IMR-90 (cell line): Measurements from ENCODE around the gene TP53I11. TPM values are rescaled to one million over a fixed set of nuclear protein-coding genes. Genes with fewer than 3 reads are reported as not detected.

Source experiments
- ATAC-seq: fragments of 200-7000 bp; cut with Tn5 transposase; 2 replicates; pipeline ENCODE4 v1.9.1; 2020; ENCODE audit warnings: low read depth, mild to moderate bottlenecking, moderate library complexity
- BruUV-seq: library from RNA; stranded (reverse); fragments of 400-500 nt; replicated peaks from 2 replicates; lab custom pipeline; 2021; lab: Mats Ljungman, UMichigan
- CTCF ChIA-PET: fragments of 300-600 bp; formaldehyde crosslinking; extraction: SDS; loops from one replicate; lab custom pipeline; 2021; ENCODE audit warnings: antibody characterized with exemption; lab: Yijun Ruan, JAX
- POLR2A ChIA-PET: fragments of 300-600 bp; sonication (Branson Sonifier 250); formaldehyde crosslinking; loops from one replicate; lab custom pipeline; 2022; ENCODE audit warnings: antibody characterized with exemption; ENCODE audit not compliant: unreplicated experiment; lab: Charles Lee
- DNase-seq: peaks from one replicate; pipeline ENCODE4 v3.0.0; 2013
- H2AFZ ChIP-seq: replicated peaks from 2 replicates; pipeline ENCODE3; 2013; ENCODE audit warnings: low read length, mild to moderate bottlenecking; ENCODE audit not compliant: poor library complexity
- H2AK5ac ChIP-seq: 2 replicates; pipeline ENCODE4 v1.6.1; 2013; ENCODE audit warnings: low read depth, low read length, inconsistent platforms
- H2AK9ac ChIP-seq: replicated peaks from 2 replicates; pipeline ENCODE3; 2013; ENCODE audit warnings: mild to moderate bottlenecking, low read depth, low read length, moderate library complexity; ENCODE audit not compliant: poor library complexity
- H2BK120ac ChIP-seq: 2 replicates; pipeline ENCODE4 v1.6.1; 2013; ENCODE audit warnings: low read depth, low read length, inconsistent platforms
- H2BK15ac ChIP-seq: 3 replicates; pipeline ENCODE4 v1.6.1; 2013; ENCODE audit warnings: low read depth, low read length, inconsistent platforms
- H2BK20ac ChIP-seq: 2 replicates; pipeline ENCODE4 v1.6.1; 2013; ENCODE audit warnings: low read depth, mild to moderate bottlenecking, inconsistent platforms, low read length, moderate library complexity
- H2BK5ac ChIP-seq: 2 replicates; pipeline ENCODE4 v1.6.1; 2013; ENCODE audit warnings: mild to moderate bottlenecking, low read depth, low read length, inconsistent platforms; ENCODE audit not compliant: poor library complexity, severe bottlenecking
- H3K14ac ChIP-seq: replicated peaks from 2 replicates; pipeline ENCODE4 v1.6.1; 2013; ENCODE audit warnings: low read depth, low read length, inconsistent platforms
- H3K18ac ChIP-seq: 2 replicates; pipeline ENCODE4 v1.6.1; 2013; ENCODE audit warnings: low read depth, low read length, control low read depth
- H3K23ac ChIP-seq: 2 replicates; pipeline ENCODE4 v1.6.1; 2013; ENCODE audit warnings: low read depth, low read length, inconsistent platforms
- H3K27ac ChIP-seq: 2 replicates; pipeline ENCODE4 v1.5.1; 2013; ENCODE audit warnings: mild to moderate bottlenecking, control low read depth, low read length; ENCODE audit not compliant: insufficient read depth
- H3K27me3 ChIP-seq: 2 replicates; pipeline ENCODE4 v1.6.1; 2013; ENCODE audit warnings: low read length; ENCODE audit not compliant: control insufficient read depth, insufficient read depth
- H3K36me3 ChIP-seq: 2 replicates; pipeline ENCODE4 v1.6.1; 2013; ENCODE audit warnings: low read length, mixed read lengths; ENCODE audit not compliant: control insufficient read depth, insufficient read depth
- H3K4ac ChIP-seq: 2 replicates; pipeline ENCODE4 v1.6.1; 2013; ENCODE audit warnings: low read depth, low read length, inconsistent platforms
- H3K4me1 ChIP-seq: 2 replicates; pipeline ENCODE4 v1.6.1; 2013; ENCODE audit warnings: low read length, mixed read lengths; ENCODE audit not compliant: control insufficient read depth, insufficient read depth
- H3K4me2 ChIP-seq: 2 replicates; pipeline ENCODE4 v1.6.1; 2013; ENCODE audit warnings: low read depth, mild to moderate bottlenecking, control low read depth, low read length, moderate library complexity
- H3K4me3 ChIP-seq: 2 replicates; pipeline ENCODE4 v1.5.1; 2013; ENCODE audit warnings: low read depth, mild to moderate bottlenecking, control low read depth, low read length, moderate library complexity; ENCODE audit not compliant: insufficient read depth
- H3K56ac ChIP-seq: 2 replicates; pipeline ENCODE4 v1.6.1; 2013; ENCODE audit warnings: low read length, inconsistent platforms; ENCODE audit not compliant: insufficient read depth; ENCODE audit errors: extremely low read depth
- H3K79me1 ChIP-seq, 2 experiments: 2 replicates each; pipeline ENCODE4 v1.6.1; 2013; ENCODE audit warnings: low read length in 2 of 2, inconsistent platforms in 1 of 2, low read depth in 1 of 2
- H3K9ac ChIP-seq: 2 replicates; pipeline ENCODE4 v1.6.1; 2013; ENCODE audit warnings: low read depth, low read length, control low read depth
- H3K9me1 ChIP-seq: 2 replicates; pipeline ENCODE4 v1.6.1; 2013; ENCODE audit warnings: low read length, inconsistent platforms; ENCODE audit not compliant: insufficient read depth
- H3K9me3 ChIP-seq: 2 replicates; pipeline ENCODE4 v1.6.1; 2013; ENCODE audit warnings: low read length; ENCODE audit not compliant: control insufficient read depth, insufficient read depth
- H4K20me1 ChIP-seq: 2 replicates; pipeline ENCODE4 v1.6.1; 2013; ENCODE audit warnings: low read length, inconsistent platforms; ENCODE audit not compliant: insufficient read depth
- H4K5ac ChIP-seq: 2 replicates; pipeline ENCODE4 v1.6.1; 2013; ENCODE audit warnings: mild to moderate bottlenecking, low read depth, low read length, control low read depth
- H4K8ac ChIP-seq, 2 experiments: 2 replicates each; pipeline ENCODE4 v1.6.1; 2013; ENCODE audit warnings: low read depth in 2 of 2, low read length in 2 of 2, control low read depth in 1 of 2, inconsistent platforms in 1 of 2
- H4K91ac ChIP-seq: 2 replicates; pipeline ENCODE4 v1.6.1; 2013; ENCODE audit warnings: low read depth, low read length, inconsistent platforms; ENCODE audit not compliant: insufficient read depth
- BHLHE40 ChIP-seq: fragments of 150-350 bp; IDR thresholded peaks from 2 replicates; pipeline ENCODE4 v1.6.1; 2016; ENCODE audit warnings: mild to moderate bottlenecking, low read depth, low read length
- ELK1 ChIP-seq: fragments of 150-350 bp; IDR thresholded peaks from 2 replicates; pipeline ENCODE4 v1.6.1; 2016; ENCODE audit warnings: low read depth, mild to moderate bottlenecking, low read length, moderate library complexity, borderline replicate concordance
- MAFK ChIP-seq: IDR thresholded peaks from 2 replicates; pipeline ENCODE4 v1.6.1; 2012; ENCODE audit warnings: low read depth, low read length, improper control_type of control experiment
- NFE2L2 ChIP-seq: fragments of 150-350 bp; IDR thresholded peaks from 2 replicates; pipeline ENCODE4 v1.6.1; 2016; ENCODE audit warnings: low read depth, mild to moderate bottlenecking, low read length
- POLR2A ChIP-seq: IDR thresholded peaks from 2 replicates; pipeline ENCODE4 v1.6.1; 2012; ENCODE audit warnings: mild to moderate bottlenecking, low read depth, low read length
- RCOR1 ChIP-seq: IDR thresholded peaks from 2 replicates; pipeline ENCODE4 v1.6.1; 2012; ENCODE audit warnings: mild to moderate bottlenecking, low read length, improper control_type of control experiment; ENCODE audit not compliant: insufficient replicate concordance
- RFX5 ChIP-seq: IDR thresholded peaks from 2 replicates; pipeline ENCODE4 v1.8.0; 2012; ENCODE audit warnings: low read depth, mild to moderate bottlenecking, low read length, moderate library complexity
- WGBS, 2 experiments: methylation state at CpG; one replicate each; pipeline versions ENCODE4 v1.1.5 to v1.1.7; 2013; ENCODE audit warnings: missing lambda C conversion rate in 2 of 2; ENCODE audit not compliant: insufficient read length in 1 of 2; ENCODE audit errors: extremely low coverage in 2 of 2; 5-methylcytosine and 5-hydroxymethylcytosine counted together
- dilution Hi-C: fragments of 300-500 bp; cut with HindIII; formaldehyde crosslinking; loops from one replicate; pipeline ENCODE4 v1.14.3; 2018; ENCODE audit warnings: low sequenced_read_pairs; ENCODE audit not compliant: unreplicated experiment
- in situ Hi-C: fragments of 300-500 bp; cut with MboI; formaldehyde crosslinking; loops from 3 replicates; pipeline ENCODE4 v1.14.3; 2019; ENCODE audit warnings: low sequenced_read_pairs, inconsistent platforms, mixed read lengths
- intact Hi-C: fragments of 100-400 bp; cut with micrococcal nuclease; formaldehyde crosslinking; loops from 2 replicates; pipeline ENCODE4 v1.10.0; 2022
- polyA plus RNA-seq, 3 experiments: library from polyadenylated mRNA; depleted of rRNA; stranded (reverse); fragments of >200 nt; gene quantifications; 2 replicates each; pipeline ENCODE4 v1.2.3, GENCODE V29; 2012; ENCODE audit warnings: low replicate concordance in 1 of 3
- total RNA-seq: library from RNA; depleted of rRNA; stranded (reverse); fragments of >200 nt; gene quantifications from 2 replicates; pipeline ENCODE4 v1.2.3, GENCODE V29; 2012
- TF ChIP-seq, protein P1 (sequence below): fragments of 150-350 bp; IDR thresholded peaks from 2 replicates; pipeline ENCODE4 v1.6.1; 2017; ENCODE audit warnings: mild to moderate bottlenecking, antibody characterized with exemption, low read length, low read depth

Gene TP53I11
- total and polyA plus RNA-seq, 2 of the 4 experiments (the other 2 are of a cell fraction) = 3.9 to 22.0 TPM

GRCh38 chr11:44948155-44948554 is 2.5 kb downstream of the TP53I11 start:
- H3K18ac ChIP-seq = no peak overlapping the region
- ChIA-PET POLR2A (no interaction called here), CTCF (interaction anchor here (0.7 kb wide), 1 partner anchor 699 kb away, joined by 3 read pairs; no protein-coding TSS in a partner anchor)
- no peak overlapping the region for H3K27ac ChIP-seq
- no peaks in the 10 kb centered on the region for H3K27me3 ChIP-seq
- TF ChIP-seq, protein P1, sequence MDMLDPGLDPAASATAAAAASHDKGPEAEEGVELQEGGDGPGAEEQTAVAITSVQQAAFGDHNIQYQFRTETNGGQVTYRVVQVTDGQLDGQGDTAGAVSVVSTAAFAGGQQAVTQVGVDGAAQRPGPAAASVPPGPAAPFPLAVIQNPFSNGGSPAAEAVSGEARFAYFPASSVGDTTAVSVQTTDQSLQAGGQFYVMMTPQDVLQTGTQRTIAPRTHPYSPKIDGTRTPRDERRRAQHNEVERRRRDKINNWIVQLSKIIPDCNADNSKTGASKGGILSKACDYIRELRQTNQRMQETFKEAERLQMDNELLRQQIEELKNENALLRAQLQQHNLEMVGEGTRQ = no peak
- TF ChIP-seq BHLHE40 (no peak), ELK1 (no peak), NFE2L2 (no peak), MAFK (no peak), POLR2A (no peak), RCOR1 (no peak), RFX5 (no peak)
- no peak overlapping the region for H2AK9ac ChIP-seq
- H2BK15ac ChIP-seq = no peak overlapping the region
- no peak overlapping the region for H3K9ac ChIP-seq
- no peak overlapping the region for H2AK5ac ChIP-seq
- ATAC-seq = no peak
- no peak overlapping the region for H4K8ac ChIP-seq
- no peak overlapping the region for H2BK5ac ChIP-seq
- peaks cover 9 to 31% of the 10 kb centered on the region in 2 experiments for H3K79me1 ChIP-seq
- no peak overlapping the region for H3K4ac ChIP-seq
- in situ Hi-C loops = no loop called here
- no peak overlapping the region for H3K4me3 ChIP-seq
- H4K20me1 ChIP-seq = peaks cover 50% of the 10 kb centered on the region
- dilution Hi-C loops = no loop called here
- no peak overlapping the region for H3K56ac ChIP-seq
- no peak for DNase-seq
- H3K4me2 ChIP-seq = no peak overlapping the region; the same call in 1 of the 2 replicates
- H3K36me3 ChIP-seq = peaks cover 18% of the 10 kb centered on the region; the same call in 1 of the 2 replicates
- intact Hi-C loops = loop anchor here (2.0 kb wide), 1 partner anchor 51 kb away; no protein-coding TSS in a partner anchor
- no peak overlapping the region for H2BK120ac ChIP-seq
- H2BK20ac ChIP-seq = no peak overlapping the region
- no TSS peak for BruUV-seq
- no peak overlapping the region for H4K5ac ChIP-seq
- H3K9me3 ChIP-seq = no peaks in the 10 kb centered on the region
- H4K91ac ChIP-seq = no peak overlapping the region
- peaks cover 3% of the 10 kb centered on the region; the same call in 1 of the 2 replicates for H3K9me1 ChIP-seq
- H3K23ac ChIP-seq = no peak overlapping the region
- WGBS, 2 experiments = no CpG with 5 or more reads among the region's 3 CpGs
- no peak overlapping the region for H3K14ac ChIP-seq
- H2AFZ ChIP-seq = no peak overlapping the region
- peaks cover 2% of the 10 kb centered on the region; the same call in 1 of the 2 replicates for H3K4me1 ChIP-seq
